ENCODE measurements around the gene THSD4.

DNA sequence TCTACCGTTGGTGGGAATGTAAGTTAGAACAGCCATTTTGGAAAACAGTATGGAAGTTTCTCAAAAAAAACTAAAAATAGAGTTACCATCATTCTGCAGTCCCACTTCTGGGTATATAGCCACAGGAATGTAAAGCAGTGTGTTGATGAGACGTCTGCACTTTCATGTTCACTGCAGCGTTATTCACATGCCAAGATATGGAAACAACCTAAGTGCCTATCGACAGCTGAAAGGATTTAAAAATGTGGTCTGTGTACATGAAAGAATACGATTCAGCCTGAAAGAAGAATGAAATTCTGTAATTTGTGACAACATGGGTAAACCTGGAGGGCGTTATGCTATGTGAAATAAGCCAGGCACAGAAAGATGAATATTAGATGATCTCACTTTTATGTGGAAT lies 157.7 kb downstream of the THSD4 start:
- no peak for TF ChIP-seq EZH2 (IDR thresholded peaks at IDR 0.05; ENCODE audit: borderline replicate concordance, low read length)
- TF ChIP-seq, protein P1, sequence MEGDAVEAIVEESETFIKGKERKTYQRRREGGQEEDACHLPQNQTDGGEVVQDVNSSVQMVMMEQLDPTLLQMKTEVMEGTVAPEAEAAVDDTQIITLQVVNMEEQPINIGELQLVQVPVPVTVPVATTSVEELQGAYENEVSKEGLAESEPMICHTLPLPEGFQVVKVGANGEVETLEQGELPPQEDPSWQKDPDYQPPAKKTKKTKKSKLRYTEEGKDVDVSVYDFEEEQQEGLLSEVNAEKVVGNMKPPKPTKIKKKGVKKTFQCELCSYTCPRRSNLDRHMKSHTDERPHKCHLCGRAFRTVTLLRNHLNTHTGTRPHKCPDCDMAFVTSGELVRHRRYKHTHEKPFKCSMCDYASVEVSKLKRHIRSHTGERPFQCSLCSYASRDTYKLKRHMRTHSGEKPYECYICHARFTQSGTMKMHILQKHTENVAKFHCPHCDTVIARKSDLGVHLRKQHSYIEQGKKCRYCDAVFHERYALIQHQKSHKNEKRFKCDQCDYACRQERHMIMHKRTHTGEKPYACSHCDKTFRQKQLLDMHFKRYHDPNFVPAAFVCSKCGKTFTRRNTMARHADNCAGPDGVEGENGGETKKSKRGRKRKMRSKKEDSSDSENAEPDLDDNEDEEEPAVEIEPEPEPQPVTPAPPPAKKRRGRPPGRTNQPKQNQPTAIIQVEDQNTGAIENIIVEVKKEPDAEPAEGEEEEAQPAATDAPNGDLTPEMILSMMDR (IDR thresholded peaks at IDR 0.05; ENCODE audit: low read length) = no peak
